GM19193 (cell line): ENCODE measurements around the gene DBN1.

ENCODE experiments used
- POLR2A ChIP-seq: IDR thresholded peaks from 4 replicates; pipeline ENCODE4 v1.6.1; 2011; ENCODE audit not compliant: insufficient read depth, insufficient read length; ENCODE audit errors: extremely low read depth

Gene DBN1

GRCh38 chr5:177487975-177488374 is 14.5 kb upstream of the DBN1 start:
- no peak for TF ChIP-seq POLR2A

GRCh38 chr5:177487144-177487543 is 13.7 kb upstream of the DBN1 start:
- TF ChIP-seq POLR2A: no peak

GRCh38 chr5:177486256-177486655 is 12.8 kb upstream of the DBN1 start:
- no peak for TF ChIP-seq POLR2A

- no peak for TF ChIP-seq POLR2A
These were observed 11.6 kb upstream of the DBN1 start for GRCh38 chr5:177484902-177485549.

- TF ChIP-seq POLR2A: no peak
These were observed 10.8 kb upstream of the DBN1 start for GRCh38 chr5:177483994-177484901.

- TF ChIP-seq POLR2A: no peak
These were observed 9.6 kb upstream of the DBN1 start for GRCh38 chr5:177483042-177483441.

- TF ChIP-seq POLR2A: no peak
These were observed 8.9 kb upstream of the DBN1 start for GRCh38 chr5:177482359-177482795.

- TF ChIP-seq POLR2A: no peak
These were observed 6.3 kb upstream of the DBN1 start for GRCh38 chr5:177479774-177480173.

- TF ChIP-seq POLR2A: no peak
These were observed 5.5 kb upstream of the DBN1 start for GRCh38 chr5:177478711-177479646.

GRCh38 chr5:177477701-177478477 is 4.5 kb upstream of the DBN1 start:
- no peak for TF ChIP-seq POLR2A

GRCh38 chr5:177476531-177477233 is 3.2 kb upstream of the DBN1 start:
- TF ChIP-seq POLR2A: no peak

GRCh38 chr5:177475563-177476427 is 2.4 kb upstream of the DBN1 start:
- no peak for TF ChIP-seq POLR2A

GRCh38 chr5:177474846-177475562 is 1.6 kb upstream of the DBN1 start:
- no peak for TF ChIP-seq POLR2A

GRCh38 chr5:177474002-177474476 is 605 bp upstream of the DBN1 start:
- no peak for TF ChIP-seq POLR2A
